Kidney epithelial cell (primary cell): Measurements from ENCODE around the gene GRB14. TPM values are rescaled to one million over a fixed set of nuclear protein-coding genes. Genes with fewer than 3 reads are reported as not detected.

Experiments used
- DNase-seq: peaks from one replicate; pipeline ENCODE4 v3.0.0-alpha.2; 2010; ENCODE audit warnings: low read depth
- H3K27me3 ChIP-seq: 2 replicates; pipeline ENCODE4 v1.6.0; 2011; ENCODE audit warnings: low read length; ENCODE audit not compliant: control insufficient read depth, insufficient read depth
- H3K36me3 ChIP-seq: 2 replicates; pipeline ENCODE4 v1.5.1; 2011; ENCODE audit warnings: low read length; ENCODE audit not compliant: control insufficient read depth, insufficient read depth
- H3K4me3 ChIP-seq: 2 replicates; pipeline ENCODE4 v1.5.1; 2011; ENCODE audit warnings: low read depth, mild to moderate bottlenecking, control low read depth, low read length
- total RNA-seq: library from RNA; depleted of rRNA; stranded (reverse); fragments of >200 nt; gene quantifications from 2 replicates; pipeline ENCODE4 v1.2.3, GENCODE V29; 2015
- TF ChIP-seq, protein P1 (sequence below): IDR thresholded peaks from 2 replicates; pipeline ENCODE4 v1.5.1; 2011; ENCODE audit warnings: mild to moderate bottlenecking, moderate library complexity, low read length, control low read depth, inconsistent platforms; ENCODE audit not compliant: insufficient read depth, poor library complexity, severe bottlenecking

The GRB14 gene
- total RNA-seq, result 6.0 and 9.2 TPM in 2 replicates

DNA sequence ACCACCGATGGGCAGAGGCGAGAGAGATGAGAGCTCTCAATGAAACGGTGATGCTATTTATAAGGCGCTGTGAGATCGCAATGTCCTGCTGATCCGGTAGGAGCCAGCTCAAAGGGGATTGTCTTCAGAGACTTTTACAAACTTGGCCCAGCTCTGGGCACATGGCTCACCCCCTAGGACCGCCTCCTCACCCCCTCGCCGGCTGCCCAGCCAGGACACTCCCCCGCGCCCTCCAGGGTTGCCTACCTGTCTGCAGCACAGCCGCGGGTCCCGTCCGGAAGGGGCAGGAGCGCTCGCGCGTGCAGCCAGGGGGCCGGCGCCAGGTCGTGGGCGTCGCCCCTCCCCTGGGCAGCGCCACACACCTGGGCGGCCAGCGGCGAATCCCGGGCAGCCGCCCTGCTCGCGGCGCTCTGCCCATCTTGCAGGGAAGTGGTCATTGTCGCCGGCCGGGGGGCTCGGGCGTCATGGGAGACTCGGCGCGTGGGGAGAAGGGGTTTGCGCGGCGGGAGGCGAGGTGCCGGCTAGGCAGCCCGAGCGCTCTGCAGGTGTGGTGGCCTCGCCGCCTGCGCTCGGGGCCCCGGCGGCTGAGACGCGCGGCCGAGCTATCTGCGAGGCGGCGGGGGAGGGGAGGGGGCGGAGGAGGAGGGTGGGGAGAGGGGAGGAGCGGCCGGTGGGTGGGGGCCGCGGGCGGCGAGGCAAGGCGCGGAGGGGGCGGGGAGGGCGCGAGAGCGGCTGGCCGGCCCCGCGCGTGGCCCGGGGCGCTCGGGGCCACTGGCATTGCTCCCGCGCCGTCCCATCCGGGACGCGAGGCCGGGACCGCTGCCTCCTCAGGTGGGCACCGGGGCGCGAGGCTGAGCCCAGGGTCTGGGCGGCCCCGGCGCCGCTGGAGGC is at the start of gene GRB14:
Gene GRB14, minus strand, starts transcription at position 610 of the 891 bp plus-strand sequence. Its CDS starts 173 bp downstream, at position 437.
- no peak for DNase-seq
- Histone ChIP-seq H3K36me3 (no peaks in the 10 kb centered on the region), H3K4me3 (peak within 1 kb of the TSS; percentile 81), H3K27me3 (no peaks in the 10 kb centered on the region)
- TF ChIP-seq, protein P1, sequence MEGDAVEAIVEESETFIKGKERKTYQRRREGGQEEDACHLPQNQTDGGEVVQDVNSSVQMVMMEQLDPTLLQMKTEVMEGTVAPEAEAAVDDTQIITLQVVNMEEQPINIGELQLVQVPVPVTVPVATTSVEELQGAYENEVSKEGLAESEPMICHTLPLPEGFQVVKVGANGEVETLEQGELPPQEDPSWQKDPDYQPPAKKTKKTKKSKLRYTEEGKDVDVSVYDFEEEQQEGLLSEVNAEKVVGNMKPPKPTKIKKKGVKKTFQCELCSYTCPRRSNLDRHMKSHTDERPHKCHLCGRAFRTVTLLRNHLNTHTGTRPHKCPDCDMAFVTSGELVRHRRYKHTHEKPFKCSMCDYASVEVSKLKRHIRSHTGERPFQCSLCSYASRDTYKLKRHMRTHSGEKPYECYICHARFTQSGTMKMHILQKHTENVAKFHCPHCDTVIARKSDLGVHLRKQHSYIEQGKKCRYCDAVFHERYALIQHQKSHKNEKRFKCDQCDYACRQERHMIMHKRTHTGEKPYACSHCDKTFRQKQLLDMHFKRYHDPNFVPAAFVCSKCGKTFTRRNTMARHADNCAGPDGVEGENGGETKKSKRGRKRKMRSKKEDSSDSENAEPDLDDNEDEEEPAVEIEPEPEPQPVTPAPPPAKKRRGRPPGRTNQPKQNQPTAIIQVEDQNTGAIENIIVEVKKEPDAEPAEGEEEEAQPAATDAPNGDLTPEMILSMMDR, result no peak

DNA sequence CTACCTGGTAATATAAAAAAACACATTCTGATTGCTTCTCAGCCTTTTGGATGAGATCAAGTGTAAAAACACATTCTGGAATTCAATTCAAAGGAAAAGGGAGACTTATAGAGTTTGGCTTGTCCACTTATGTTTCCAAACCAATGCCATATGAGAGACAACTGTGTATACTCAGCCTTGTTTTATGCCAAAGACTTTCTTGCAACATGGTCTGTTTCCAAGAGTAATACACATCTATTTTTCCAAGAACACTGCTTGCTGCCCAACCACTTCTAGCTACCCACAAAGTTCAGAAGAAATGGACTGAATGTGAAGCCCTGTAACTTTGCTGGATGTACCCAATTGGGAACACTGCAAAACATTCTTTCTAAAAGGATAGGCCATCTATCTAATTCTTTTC is 48.0 kb upstream of the GRB14 start:
- H3K27me3 ChIP-seq, result no peaks in the 10 kb centered on the region
- no peak overlapping the region for H3K4me3 ChIP-seq
- H3K36me3 ChIP-seq, result no peaks in the 10 kb centered on the region
- TF ChIP-seq, protein P1, result no peak
- no peak for DNase-seq

DNA sequence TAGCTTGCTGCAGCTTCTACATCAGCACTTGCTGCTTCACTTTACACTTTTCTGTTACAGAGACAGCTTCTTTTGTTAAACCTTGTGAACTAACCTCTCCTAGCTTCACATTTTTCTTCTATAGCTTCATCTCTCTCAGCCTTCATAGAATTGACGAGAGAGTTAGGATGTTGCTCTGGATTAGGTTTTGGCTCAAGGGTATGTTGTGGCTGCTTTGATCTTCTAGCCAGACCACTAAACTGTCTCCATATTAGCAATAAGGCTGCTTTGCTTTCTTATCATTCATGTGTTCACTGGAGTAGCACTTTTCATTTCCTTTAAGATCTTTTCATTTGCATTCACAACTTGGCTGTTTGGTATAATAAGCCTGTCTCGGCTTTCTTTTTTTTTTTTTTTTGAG is 46.3 kb upstream of the GRB14 start:
- H3K27me3 ChIP-seq, result no peaks in the 10 kb centered on the region
- no peak for DNase-seq
- no peaks in the 10 kb centered on the region for H3K36me3 ChIP-seq
- no peak overlapping the region for H3K4me3 ChIP-seq
- TF ChIP-seq, protein P1, result no peak

DNA sequence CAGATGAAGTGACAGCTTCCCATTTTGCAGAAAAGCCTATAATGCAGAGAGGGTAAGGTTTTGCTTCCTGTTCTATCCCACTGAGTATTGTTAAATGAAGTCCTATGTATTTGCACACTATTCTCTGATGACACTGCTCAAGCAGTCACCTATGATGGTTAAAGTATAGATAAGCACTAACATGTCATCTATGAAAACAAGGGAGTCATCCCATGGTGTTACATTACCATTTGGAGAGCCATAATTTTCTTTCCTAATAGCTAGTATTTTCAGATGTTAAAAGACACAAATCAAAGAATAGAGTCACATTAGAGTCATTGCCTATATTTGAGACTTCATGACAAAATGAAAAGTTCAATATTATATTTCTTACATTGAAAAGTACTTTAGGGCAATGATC is 42.8 kb upstream of the GRB14 start:
- no peak overlapping the region for H3K4me3 ChIP-seq
- TF ChIP-seq, protein P1, result no peak
- H3K27me3 ChIP-seq, result no peaks in the 10 kb centered on the region
- H3K36me3 ChIP-seq, result no peaks in the 10 kb centered on the region
- no peak for DNase-seq

DNA sequence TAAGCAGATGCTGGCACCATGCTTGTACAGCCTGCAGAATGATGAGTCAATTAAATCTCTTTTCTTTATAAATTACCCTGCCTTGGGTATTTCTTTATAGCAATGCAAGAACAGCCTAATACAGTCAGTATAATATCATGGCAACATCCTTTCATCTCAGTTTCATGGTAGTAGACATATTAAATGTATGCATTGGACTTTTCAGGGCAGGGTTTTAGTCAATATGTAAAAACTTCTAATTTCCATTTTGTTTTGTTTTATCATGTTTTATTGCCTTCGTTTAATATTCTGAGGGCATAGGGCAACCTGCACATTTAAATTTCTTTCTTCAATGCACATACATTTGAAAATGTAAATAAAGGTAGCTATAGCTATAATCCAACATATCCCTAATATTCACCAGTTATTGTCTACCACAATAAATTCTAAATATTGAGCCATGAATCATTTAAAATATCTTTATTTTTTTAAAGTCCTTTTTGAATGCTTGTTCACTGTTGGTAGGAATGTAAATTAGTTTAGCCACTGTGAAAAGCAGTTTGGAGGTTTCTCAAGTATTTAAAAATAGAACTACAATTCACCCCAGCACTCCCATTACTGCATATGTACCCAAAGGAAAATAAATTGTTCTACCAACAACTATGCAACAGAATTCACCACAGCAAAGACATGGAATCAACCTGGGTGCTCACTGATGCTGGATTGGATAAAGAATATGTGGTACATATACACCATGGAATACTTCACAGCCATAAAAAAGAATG is 41.8 kb upstream of the GRB14 start:
- no peak for DNase-seq
- TF ChIP-seq, protein P1, result no peak
- Histone ChIP-seq H3K27me3 (no peaks in the 10 kb centered on the region), H3K36me3 (no peaks in the 10 kb centered on the region), H3K4me3 (no peak overlapping the region)
